Cerebellar nuclear complex (tissue), 1 donor: ENCODE results near the gene CAMP.
"Not testable (repeated sequence)": the region's sequence is repeated elsewhere in the genome, so short reads cannot be mapped to it uniquely, and the experiment has no call there.

ENCODE experiments used
- DNase-seq, 2 experiments: peaks; one replicate each; lab custom pipeline; 2025; lab: John Stamatoyannopoulos, UW

Gene CAMP

DNA sequence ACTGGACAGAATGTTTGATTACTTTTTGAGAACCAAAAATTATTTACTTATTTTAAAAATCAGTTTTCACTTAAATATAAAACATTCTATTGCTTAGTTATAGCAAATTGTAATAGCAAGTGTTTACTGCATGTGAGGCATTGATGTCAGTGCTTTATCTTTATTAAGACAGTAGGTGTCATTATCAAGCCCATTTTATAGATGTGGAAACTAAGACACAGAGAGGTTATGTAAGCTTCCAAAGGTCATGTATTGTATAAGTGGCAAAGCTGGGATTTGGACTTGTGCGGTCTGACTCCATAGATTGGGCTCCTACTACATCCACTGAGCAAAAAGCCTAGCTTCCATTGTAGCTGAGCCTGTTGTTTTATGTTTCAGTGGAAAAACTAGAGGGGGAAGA, 35.2 kb downstream of the CAMP start:
- DNase-seq: no peak

DNA sequence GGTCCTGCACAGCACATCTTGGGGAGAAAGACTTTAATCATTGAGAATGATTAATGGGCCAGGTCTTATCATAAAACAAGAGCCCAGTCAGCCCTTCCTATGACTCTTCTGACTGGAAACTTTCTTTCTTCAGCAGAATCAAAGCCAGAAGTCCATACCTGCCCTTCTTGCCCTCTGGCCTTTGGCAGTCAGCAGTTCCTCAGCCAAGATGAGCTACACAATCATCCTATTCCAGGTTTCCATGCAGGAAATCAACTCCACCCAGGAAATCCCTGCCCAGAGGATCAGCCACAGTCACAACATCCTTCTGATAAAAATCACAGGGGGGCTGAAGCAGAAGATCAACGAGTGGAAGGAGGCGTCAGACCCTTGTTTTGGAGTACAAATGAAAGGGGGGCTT, 44.5 kb downstream of the CAMP start:
- no peak for DNase-seq

DNA sequence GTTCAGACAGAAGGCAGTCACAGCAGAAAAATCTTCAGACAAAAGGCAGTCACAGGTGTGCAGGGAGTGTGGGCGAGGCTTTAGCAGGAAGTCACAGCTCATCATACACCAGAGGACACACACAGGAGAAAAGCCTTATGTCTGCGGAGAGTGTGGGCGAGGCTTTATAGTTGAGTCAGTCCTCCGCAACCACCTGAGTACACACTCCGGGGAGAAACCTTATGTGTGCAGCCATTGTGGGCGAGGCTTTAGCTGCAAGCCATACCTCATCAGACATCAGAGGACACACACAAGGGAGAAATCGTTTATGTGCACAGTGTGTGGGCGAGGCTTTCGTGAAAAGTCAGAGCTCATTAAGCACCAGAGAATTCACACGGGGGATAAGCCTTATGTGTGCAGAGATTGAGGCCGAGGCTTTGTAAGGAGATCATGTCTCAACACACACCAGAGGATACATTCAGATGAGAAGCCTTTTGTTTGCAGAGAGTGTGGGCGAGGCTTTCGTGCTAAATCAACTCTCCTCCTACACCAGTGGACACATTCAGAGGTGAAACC, 45.2 kb downstream of the CAMP start:
- no peak for DNase-seq

- DNase-seq: no peak
Observed at GRCh38 chr3:48268936-48269561, 45.8 kb downstream of the CAMP start.

GRCh38 chr3:48269592-48269991, 46.3 kb downstream of the CAMP start:
- DNase-seq: no peak

GRCh38 chr3:48270306-48270705, 47.0 kb downstream of the CAMP start:
- peak; percentile 3 to 11 for DNase-seq

- DNase-seq: not testable (repeated sequence)
Observed at GRCh38 chr3:48271223-48271622, 47.9 kb downstream of the CAMP start.

- DNase-seq: no peak
Observed at GRCh38 chr3:48271763-48272498, 48.6 kb downstream of the CAMP start.

DNA sequence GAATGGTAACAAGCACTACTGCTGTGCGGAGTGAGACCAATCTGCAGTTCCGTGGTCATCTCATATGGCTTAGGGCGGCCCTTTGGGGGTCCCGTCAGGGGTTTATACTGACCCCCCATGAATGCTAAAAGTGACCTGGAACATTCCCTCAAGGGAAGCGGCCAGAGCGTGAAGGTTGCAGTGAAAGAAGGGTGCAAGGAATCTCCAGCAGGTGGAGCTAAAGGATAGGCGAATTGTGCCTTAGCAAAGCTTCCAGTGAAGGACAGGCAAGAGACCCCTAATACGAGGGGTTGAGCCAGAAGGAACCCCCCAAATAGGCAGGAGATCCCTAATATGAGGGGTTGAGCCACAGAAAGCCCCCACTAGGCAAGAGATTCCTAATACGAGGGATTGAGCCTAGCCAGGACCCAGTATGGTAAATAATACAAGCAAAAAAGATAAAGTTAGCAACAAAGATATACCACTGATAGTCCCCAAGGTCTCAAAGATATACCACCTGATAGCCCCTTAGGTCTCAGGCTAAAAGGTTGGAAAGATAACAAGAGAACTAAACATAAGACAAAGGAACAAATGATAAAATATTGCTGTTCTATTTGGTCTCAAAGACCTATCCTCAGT, 50.4 kb downstream of the CAMP start:
- DNase-seq: peak in 1 of 2 experiments; percentile 4

- no peak for DNase-seq
Observed at GRCh38 chr3:48274452-48274851, 51.2 kb downstream of the CAMP start.
